Stromal cell of bone marrow (primary cell): ENCODE results near the gene GBX2.
"Not testable (repeated sequence)": the region's sequence is repeated elsewhere in the genome, so short reads cannot be mapped to it uniquely, and the experiment has no call there.

Source experiments
- DNase-seq: peaks from one replicate; pipeline ENCODE4 v3.0.0-alpha.2; 2012; ENCODE audit warnings: low read depth

GBX2 gene

GRCh38 chr2:236156095-236156859, 11.9 kb downstream of the GBX2 start:
- DNase-seq, result no peak

DNA sequence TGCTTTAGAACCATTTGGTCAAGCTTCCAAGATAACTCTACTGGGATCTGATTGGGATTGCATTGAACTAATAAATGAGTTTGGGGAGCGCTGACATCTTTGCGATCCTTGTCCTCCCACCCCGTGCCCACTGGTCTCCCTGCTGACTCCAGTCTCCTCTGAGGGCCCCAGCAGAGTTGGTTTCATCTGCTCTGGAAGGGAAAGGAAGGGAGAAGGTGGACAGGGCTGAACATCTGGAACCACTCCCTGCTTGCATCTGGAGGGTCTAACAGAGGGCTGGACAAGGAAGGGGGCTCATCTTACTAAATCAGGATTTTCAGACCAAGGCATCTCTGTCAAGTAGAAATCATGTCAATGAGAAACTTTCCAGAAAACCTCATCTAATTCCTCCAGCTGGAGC, 12.8 kb downstream of the GBX2 start:
- DNase-seq, result no peak

DNA sequence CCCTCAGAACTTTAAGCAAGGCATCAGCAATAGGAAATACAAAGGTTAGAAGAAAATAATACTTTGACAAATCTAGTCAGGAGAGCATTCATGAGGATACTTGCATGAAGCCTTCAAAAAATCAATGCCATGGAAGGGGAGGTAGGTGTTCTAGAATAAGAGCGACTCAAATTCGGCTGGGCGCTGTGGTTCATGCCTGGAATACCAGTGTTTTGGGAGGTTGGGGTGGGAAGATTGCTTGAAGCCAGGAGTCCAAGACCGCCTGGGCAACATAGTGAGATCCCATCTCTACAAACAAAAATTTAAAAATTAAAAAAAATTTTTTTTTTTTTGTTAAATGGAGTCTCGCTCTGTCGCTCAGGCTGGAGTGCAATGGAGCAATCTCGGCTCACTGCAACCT, 21.8 kb downstream of the GBX2 start:
- DNase-seq, result no peak

DNA sequence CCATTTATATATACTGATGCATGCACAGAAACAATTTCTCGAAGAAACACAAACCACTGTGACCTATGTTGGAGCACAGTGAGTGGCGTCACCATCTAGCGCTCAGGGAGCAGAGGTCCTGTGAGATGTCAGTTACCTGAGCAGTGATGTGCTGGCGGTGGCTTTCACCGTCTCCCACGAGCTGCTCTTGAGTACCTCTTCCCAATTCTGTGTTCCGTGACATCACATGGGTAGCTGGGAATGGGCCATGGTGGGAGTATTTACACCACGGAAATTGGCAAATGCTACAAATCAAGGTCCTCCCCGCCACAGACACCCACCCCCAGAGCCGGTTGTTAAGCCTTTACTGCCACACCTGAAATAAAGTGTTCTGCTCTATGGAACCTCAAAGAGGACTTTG, 24.4 kb downstream of the GBX2 start:
- DNase-seq, result no peak

DNA sequence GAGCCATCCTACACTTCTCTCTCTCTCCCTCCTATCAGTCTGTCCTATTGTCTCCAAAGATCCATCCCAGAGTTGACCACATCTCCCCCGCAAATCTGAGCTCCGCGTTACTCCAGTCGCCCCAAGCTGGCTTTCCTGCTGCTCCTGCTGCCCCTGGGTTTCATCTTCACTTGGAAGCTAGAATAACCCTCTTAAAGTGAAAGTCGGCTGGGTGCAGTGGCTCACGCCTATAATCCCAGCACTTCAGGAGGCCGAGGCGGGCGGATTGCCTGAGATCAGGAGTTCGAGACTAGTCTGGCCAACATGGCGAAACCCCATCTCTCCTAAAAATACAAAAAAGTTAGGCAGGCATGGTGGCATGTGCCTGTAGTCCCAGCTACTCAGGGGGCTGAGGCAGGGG, 26.6 kb downstream of the GBX2 start:
- not testable (repeated sequence) for DNase-seq

- no peak for DNase-seq
Measured at GRCh38 chr2:236137066-236137465, 31.1 kb downstream of the GBX2 start.

DNA sequence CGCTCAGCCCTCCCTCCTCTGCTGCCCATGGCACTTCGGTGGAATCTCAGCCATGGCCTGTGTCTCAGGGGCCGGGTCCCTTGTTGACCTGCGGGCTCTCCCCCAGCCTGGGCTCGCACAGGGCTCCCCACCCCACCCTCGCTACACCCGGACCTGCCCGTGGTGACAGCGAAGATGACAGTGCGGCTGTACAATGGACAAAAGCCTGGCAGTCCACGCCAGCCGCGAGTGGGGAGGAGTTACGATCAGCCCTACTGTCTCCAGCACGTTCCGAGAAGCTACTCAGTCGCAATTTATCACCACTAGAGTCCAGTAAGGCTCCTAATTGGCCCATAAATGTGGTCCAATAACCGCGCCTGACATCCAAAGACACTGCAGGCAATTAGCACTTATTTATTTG, 31.6 kb downstream of the GBX2 start:
- DNase-seq, result no peak

DNA sequence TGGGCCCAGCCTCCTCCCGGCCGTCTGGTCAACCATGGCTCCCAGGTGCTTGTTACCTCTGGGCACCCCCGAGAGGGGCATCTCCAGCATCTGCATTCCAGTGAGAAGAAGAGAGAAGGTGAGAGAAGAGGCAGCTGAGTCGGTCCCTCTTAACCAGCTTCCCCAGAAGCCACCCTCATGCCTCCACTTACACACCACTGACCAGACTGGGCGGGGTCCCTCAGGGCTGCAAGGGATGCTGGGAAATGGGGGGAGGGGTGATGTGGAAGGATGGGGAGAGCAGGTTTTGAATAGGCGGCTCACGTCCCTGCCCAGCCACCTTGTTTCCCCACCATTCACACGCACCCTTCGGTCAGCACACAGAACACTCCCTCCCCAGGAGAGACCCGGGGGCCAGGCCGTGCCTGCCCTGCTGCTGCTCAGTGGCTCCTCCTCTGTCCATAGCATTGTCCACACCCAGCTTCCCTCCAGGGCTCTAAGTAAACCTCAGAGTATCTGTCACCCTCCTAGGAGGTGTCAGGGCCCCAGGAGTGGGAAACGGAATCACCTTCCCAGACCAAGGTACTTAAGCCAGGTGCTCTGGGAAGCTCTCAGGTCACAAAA, 34.7 kb downstream of the GBX2 start:
- no peak for DNase-seq

GRCh38 chr2:236131073-236131692, 37.0 kb downstream of the GBX2 start:
- no peak for DNase-seq

- no peak for DNase-seq
Measured at GRCh38 chr2:236130349-236130998, 37.7 kb downstream of the GBX2 start.

DNA sequence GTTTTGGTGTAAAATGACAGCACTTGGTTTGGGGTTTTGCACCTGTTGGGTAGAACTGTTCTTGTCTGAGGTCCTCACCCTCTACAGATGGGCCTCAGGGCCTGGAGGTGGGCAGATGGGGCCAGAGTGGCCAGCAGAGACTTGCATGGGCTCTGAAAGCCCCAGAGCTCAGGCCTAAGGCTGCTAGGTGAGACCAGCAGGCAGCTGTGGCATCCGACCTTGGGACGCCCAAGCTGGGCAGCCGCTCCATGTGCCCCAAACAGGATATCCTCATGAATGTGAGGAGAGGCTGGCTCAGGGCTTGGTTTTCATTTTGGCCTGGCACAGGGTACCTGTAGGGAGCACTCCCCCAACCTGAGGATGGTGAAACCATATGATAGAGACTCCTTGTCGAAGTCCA, 38.3 kb downstream of the GBX2 start:
- no peak for DNase-seq

DNA sequence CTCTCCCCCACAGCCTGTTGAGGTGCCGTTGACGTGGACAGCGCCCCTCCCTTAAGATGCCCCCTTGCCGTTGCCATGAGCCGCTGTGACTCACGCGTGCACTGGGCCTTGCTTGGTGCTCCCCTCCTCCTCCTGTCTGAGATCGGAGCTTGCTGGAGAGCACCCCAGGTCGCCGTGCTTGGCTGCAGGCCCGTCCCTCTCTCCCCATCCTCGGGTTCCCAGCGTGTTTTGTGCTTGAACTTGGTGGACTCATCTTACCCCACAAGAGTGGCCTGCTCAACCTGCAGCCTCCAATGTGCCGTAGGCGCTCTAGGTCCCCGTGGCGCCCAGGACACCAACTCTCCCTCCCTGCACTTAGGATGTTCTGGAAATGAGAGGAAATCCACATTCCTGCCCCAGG, 39.9 kb downstream of the GBX2 start:
- DNase-seq, result no peak

- DNase-seq, result no peak
Measured at GRCh38 chr2:236127010-236127409, 41.2 kb downstream of the GBX2 start.

- no peak for DNase-seq
Measured at GRCh38 chr2:236125541-236125940, 42.6 kb downstream of the GBX2 start.

- no peak for DNase-seq
Measured at GRCh38 chr2:236124182-236124893, 43.8 kb downstream of the GBX2 start.

DNA sequence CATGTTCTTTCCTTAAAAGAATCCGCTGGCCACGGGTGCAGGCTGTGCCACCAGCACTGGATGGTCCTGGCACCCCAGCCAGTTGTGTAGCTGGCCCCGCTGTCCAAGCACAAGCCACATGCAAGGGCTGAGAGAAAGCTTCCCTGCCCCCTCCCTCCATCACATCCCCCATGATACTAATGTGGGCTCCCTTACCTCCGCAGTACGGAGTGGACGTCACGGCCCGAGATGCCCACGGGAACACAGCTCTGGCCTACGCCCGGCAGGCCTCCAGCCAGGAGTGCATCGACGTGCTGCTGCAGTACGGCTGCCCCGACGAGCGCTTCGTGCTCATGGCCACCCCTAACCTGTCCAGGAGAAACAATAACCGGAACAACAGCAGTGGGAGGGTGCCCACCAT, 44.5 kb downstream of the GBX2 start:
- no peak for DNase-seq

- DNase-seq, result no peak
Measured at GRCh38 chr2:236122236-236122635, 46.0 kb downstream of the GBX2 start.

DNA sequence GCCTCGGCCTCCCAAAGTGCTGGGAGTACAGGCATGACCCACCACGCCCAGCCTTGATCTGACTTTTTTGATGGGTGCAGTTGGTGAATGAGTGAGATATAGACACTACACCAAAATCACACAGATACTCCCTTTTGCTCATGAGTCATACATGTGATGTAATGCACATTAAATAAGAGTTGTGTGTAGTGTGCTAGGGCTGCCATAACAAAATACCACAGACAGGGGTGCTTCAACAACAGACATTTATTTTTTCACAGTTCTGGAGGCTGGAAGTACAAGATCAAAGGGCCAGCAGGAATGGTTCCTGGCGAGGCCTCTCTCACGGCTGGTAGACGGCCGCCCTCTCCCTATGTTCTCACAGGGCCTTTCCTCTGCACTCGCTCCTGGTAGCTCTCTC, 46.6 kb downstream of the GBX2 start:
- DNase-seq, result no peak

DNA sequence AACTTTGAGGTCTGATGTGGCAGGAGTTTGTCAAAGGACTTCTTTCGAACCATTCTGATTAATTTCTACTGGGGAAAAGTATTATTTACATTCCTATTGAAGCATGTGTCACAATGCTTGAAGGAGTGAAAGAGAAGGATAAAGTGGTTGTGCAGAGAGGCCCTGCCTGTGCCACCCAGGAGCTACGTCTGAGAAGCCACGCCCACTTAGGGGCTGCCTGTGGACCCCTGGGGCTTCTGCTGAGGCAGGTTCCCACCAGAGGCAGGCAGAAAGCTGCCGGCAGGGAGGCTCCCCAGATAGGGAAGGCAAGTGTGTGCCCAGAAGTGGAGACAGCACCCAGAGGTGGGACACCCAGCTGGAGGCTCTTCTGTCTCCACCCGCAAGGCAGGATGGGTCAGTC, 47.4 kb downstream of the GBX2 start:
- DNase-seq, result no peak

DNA sequence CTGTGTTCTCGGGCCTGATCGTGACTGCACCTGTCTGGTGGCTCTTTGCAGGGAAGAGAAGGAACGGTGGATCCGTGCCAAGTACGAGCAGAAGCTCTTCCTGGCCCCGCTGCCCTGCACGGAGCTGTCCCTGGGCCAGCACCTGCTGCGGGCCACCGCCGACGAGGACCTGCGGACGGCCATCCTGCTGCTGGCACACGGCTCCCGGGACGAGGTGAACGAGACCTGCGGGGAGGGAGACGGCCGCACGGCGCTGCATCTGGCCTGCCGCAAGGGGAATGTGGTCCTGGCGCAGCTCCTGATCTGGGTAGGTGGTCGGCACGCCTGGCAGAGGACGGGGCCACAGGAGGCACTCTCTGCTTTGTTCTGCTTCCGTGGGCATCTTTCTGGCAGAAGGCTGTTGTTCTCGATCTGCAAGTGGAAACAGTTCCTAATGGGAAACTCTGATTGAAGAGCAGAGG, 48.0 kb downstream of the GBX2 start:
- no peak for DNase-seq

DNA sequence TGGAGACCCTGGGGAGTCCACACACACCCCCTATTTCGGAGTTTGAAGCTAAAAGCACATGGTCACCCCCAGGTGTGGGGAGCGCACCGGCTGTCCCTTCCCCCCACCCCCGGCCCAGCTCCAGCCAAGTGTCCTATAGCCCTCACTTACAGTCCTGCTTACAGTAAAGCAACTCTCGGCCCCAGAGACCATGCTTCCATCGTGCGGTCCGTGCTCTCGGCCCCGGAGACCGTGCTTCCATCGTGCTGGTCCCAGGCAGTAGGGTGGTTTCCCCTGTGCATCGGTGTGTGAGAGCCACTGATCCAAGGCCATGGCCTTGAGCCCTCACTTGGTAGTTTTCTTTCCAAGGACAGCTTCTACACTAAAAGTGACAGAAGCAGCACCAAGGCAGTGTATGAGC, 48.7 kb downstream of the GBX2 start:
- DNase-seq, result no peak

DNA sequence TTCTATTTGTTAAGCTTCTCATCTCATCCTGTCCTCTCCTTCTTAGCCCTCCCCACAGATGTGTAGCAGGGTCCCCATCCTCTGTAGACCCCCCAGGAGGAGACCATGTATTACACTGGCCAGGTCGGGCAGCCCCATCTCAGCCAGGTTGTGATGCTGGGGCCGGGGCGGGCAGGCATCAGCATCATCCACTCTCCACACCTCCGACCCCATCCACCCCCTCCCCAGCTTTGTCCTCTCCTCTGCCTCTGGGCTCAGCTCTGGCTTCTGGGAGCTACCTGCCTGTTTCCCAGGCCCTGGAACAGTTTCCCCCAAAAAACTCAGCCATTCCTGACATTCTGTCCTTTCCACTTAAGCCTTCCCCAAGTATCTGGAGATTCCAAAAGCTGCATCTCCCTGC, 49.2 kb downstream of the GBX2 start:
- DNase-seq, result no peak
